NCI-H2107 treated with DMSO at 0.1 percent for 48 hours (cell line): ENCODE measurements around the gene RELCH.

Experiments
- DNase-seq: peaks from one replicate; lab custom pipeline; 2025; ENCODE audit not compliant: unreplicated experiment; lab: John Stamatoyannopoulos, UW

Gene RELCH

GRCh38 chr18:62250475-62250874, 63.4 kb downstream of the RELCH start:
- no peak for DNase-seq

- no peak for DNase-seq
Observed at GRCh38 chr18:62258093-62258492, 71.0 kb downstream of the RELCH start.

DNA sequence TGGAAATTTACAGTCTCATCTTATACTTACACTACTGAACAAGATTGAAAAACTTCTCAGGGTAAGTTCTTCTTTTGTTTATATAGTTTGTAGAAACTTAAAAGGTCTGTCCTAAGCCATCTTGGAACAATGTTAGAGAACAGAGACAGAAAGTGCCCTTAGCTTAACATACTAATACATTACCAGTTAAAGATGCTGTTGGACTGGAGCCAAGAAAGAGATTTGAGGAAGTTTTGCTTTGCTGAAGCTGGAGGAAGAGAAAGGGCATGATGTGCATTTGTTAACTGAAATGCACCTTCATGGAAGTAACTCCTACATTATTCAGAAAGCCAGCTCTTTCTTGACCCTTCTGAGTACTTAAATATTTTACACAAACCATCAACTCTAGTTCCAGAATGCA, 71.6 kb downstream of the RELCH start:
- no peak for DNase-seq

GRCh38 chr18:62262061-62262460, 75.0 kb downstream of the RELCH start:
- no peak for DNase-seq

DNA sequence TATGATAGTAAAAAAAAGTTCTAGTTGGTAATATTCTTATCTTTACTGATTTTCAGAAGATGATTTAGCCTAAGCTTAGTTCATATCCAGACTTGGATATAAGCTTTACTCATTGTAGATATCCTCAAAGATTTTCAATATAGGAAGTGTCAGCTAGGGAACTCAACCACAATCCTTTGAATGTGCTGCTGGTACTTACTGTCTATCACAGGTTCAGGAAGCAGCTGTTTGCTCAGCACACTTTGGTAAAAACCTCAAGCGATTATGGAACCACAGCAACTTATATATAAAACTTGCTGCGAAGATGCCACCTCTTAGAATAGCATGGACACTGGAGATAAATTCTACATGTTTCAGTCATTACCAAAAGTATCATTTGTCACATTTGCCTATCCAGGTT, 77.9 kb downstream of the RELCH start:
- no peak for DNase-seq

DNA sequence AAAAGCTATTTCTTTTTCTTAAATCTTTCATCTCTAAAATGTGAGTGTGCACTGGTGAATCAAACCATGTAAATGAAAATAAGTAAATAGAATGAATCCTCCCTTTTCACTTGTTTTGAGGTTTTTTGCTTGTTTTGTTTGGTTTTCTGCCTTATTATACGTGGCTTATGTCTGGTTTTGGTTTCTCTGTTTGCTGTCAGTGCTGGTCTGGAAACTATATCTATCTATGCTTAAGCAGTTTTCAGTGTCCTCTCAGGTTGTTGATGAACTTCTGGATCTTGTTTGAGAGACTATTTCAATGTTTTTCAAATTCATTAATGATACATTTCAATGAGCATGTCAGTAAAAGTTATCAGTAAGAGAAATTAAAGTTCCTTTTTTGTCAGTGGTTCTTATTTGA, 90.0 kb downstream of the RELCH start:
- DNase-seq: no peak

- DNase-seq: peak; percentile 77
Observed at GRCh38 chr18:62279561-62279960, 92.5 kb downstream of the RELCH start.

GRCh38 chr18:62280058-62280457, 93.0 kb downstream of the RELCH start:
- DNase-seq: no peak

- no peak for DNase-seq
Observed at GRCh38 chr18:62280786-62281185, 93.7 kb downstream of the RELCH start.

DNA sequence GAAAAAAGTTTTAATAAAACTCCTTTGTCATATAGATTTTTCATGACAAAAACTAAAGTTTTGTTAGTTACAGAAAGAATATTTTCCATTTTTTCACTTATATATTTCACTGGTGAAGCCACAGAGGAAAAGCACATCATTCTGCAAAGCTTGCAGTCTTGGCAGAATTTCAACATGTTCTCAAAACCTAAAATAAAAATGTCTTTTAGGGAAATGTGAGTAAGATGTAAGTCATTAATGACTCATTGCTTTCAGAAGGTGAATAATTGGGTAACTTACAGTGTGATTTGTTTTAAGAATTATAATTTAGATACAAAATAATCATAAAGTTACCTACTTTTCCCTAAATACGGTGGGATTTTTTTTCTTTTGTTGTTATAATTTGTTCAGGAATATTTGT, 94.6 kb downstream of the RELCH start:
- no peak for DNase-seq

- no peak for DNase-seq
Observed at GRCh38 chr18:62282188-62282629, 95.2 kb downstream of the RELCH start.

- DNase-seq: no peak
Observed at GRCh38 chr18:62284637-62285036, 97.6 kb downstream of the RELCH start.

DNA sequence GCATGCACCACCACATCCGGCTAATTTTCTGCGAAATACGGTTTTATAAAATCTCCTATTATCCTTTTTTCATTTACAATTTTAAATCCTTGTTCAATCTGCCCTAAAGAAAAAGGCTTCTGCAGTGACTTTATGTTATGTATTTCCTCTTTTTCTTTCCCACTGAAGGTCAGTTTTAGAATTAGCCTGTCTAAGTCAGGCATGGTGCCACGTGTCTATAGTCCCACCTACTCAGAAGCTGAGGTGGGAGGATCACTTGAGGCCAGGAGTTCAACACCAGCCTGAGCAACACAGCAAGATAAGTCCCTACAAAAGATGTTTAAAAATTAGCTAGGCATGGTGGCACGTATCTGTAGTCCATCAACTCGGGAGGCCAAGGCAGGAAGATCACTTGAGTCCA, 98.2 kb downstream of the RELCH start:
- no peak for DNase-seq

DNA sequence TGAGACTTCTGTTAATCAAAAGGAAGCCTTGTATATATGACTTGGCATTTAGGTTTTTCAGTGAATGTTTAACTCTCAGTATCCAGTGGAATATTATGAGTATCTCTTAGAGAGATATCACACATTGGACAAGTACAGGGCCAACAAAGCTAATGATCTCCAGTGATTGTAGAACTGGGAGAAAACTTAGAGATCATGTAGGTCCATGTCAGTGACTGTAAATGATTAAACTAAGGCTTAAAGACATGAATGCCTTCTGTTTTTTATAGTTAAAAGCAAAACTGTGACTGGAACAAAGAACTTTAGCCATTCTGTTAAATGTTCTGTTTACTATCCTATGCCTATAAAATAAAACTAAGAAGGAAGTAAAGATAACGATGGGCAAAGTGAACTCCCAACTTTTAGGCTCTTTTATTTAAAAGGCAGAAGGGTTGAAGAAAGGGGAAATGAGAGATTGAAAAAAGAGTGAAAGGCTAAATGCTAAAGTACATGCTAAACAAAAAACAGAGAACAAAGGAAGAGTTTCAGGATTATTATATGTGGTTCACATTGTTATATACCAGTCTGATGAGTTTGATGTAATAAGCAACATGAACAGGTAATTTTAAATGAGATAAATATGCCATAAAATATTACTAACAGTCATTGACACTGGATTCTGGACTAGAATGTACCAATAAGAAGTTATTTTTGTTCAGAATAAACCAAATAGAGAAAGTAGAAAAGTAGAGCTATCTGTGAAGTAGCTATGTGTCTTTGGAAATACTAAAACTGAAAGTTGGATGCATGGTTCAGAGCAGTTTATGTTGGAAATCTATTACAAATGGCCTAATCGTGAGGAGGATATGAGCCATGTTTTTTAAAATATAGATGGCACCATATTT, 101.0 kb downstream of the RELCH start:
- DNase-seq: no peak

DNA sequence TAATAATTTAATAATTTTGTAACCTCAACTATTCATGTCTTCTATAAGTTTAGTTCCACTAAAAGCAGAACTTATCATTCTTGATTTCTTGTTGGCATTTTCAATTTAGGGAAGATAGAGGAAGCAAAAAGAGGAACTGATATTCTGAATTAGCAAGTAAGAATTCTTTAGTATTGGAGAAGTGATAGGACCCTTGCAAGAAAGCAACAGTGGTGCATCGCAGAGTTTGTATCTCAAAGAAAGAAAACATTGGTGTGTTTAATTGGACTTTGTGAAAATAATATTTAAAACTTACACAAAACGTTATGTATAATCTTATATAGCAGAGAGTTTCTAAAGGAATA, 101.6 kb downstream of the RELCH start:
- no peak for DNase-seq

GRCh38 chr18:62289047-62289446, 102.0 kb downstream of the RELCH start:
- no peak for DNase-seq

GRCh38 chr18:62294073-62294472, 107.0 kb downstream of the RELCH start:
- DNase-seq: no peak

- DNase-seq: no peak
Observed at GRCh38 chr18:62300359-62300963, 113.4 kb downstream of the RELCH start.

DNA sequence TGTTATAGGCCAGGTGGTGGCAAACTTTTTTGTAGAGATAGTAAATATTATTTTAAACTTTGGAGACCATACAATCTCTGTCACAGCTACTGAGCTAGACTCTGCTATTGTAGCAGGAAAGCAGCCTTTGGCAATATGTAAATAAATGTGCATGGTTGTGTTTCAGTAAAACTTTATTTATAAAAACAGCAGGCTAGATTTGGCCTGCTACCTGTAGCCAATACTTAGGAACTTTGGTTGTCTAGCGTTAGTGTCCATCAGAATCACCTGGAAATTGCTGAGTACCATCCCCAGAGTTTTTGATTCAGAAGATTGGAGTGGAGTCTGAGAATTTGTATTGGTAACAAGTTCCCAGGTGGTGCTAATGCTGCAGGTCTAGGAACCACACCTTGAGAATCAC, 114.3 kb downstream of the RELCH start:
- no peak for DNase-seq

DNA sequence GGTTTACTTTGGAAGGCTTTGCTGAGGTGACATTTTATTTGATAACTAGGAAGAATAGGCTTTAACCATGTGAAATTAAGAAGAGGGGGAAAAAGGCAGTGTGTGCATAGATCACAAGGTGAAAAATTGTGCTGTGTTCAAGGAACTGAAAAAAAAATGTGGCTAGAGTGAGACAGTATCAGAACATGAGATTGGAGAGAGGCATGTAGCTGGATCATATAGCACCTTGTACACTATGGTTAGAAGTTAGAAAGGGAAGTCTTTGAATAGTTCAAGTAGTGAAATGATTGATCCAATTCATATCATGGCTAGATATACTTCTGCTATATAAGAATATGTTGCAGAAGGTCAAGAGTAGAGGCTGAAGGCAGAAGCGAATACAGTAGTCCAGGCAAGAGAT, 125.8 kb downstream of the RELCH start:
- no peak for DNase-seq

- DNase-seq: no peak
Observed at GRCh38 chr18:62318228-62319180, 131.4 kb downstream of the RELCH start.

- DNase-seq: no peak
Observed at GRCh38 chr18:62321201-62321600, 134.1 kb downstream of the RELCH start.
